BE2C (cell line): ENCODE data around the gene DICER1.

Experiments used
- DNase-seq: peaks from one replicate; pipeline ENCODE4 v3.0.0-alpha.2; 2020
- H3K27me3 ChIP-seq: fragments of 250-450 bp; sonication (Bioruptor Pico); 2 replicates; pipeline ENCODE4 v1.5.1; 2020; ENCODE audit warnings: mild to moderate bottlenecking
- H3K36me3 ChIP-seq: fragments of 250-450 bp; sonication (Bioruptor Pico); 2 replicates; pipeline ENCODE4 v1.5.1; 2020; ENCODE audit warnings: mild to moderate bottlenecking
- H3K4me1 ChIP-seq: fragments of 250-450 bp; sonication (Bioruptor Pico); 2 replicates; pipeline ENCODE4 v1.5.1; 2020
- H3K4me3 ChIP-seq: 2 replicates; pipeline ENCODE4 v1.5.1; 2011; ENCODE audit warnings: low read depth, low read length
- H3K9me3 ChIP-seq: fragments of 250-450 bp; sonication (Bioruptor Pico); 2 replicates; pipeline ENCODE4 v1.5.1; 2020
- CTCF ChIP-seq: IDR thresholded peaks from 2 replicates; pipeline ENCODE4 v1.5.1; 2012; ENCODE audit warnings: mild to moderate bottlenecking, low read depth, low read length

Gene DICER1

GRCh38 chr14:95088665-95089064 lies 68.7 kb downstream of the DICER1 start:
- Histone ChIP-seq H3K4me3 (no peak overlapping the region), H3K27me3 (no peaks in the 10 kb centered on the region), H3K36me3 (peaks cover 38% of the 10 kb centered on the region), H3K9me3 (no peaks in the 10 kb centered on the region), H3K4me1 (no peaks in the 10 kb centered on the region)
- DNase-seq, result no peak
- TF ChIP-seq CTCF, result no peak

GRCh38 chr14:95087619-95088018 lies 69.7 kb downstream of the DICER1 start:
- no peak overlapping the region for H3K4me3 ChIP-seq
- H3K4me1 ChIP-seq, result no peaks in the 10 kb centered on the region
- no peak for DNase-seq
- H3K27me3 ChIP-seq, result no peaks in the 10 kb centered on the region
- H3K36me3 ChIP-seq, result peaks cover 27% of the 10 kb centered on the region
- H3K9me3 ChIP-seq, result no peaks in the 10 kb centered on the region
- no peak for TF ChIP-seq CTCF

GRCh38 chr14:95085321-95085720 lies 72.0 kb downstream of the DICER1 start:
- no peak overlapping the region for H3K4me3 ChIP-seq
- no peaks in the 10 kb centered on the region for H3K9me3 ChIP-seq
- no peak for DNase-seq
- no peak for TF ChIP-seq CTCF
- no peaks in the 10 kb centered on the region for H3K4me1 ChIP-seq
- H3K27me3 ChIP-seq, result no peaks in the 10 kb centered on the region
- H3K36me3 ChIP-seq, result peaks cover 5% of the 10 kb centered on the region

GRCh38 chr14:95078867-95079266 lies 78.5 kb downstream of the DICER1 start:
- Histone ChIP-seq H3K4me3 (no peak overlapping the region), H3K27me3 (peaks cover 9% of the 10 kb centered on the region), H3K4me1 (no peaks in the 10 kb centered on the region), H3K9me3 (no peaks in the 10 kb centered on the region), H3K36me3 (no peaks in the 10 kb centered on the region)
- no peak for TF ChIP-seq CTCF
- DNase-seq, result no peak

- DNase-seq, result no peak
- Histone ChIP-seq H3K27me3 (peaks cover 20% of the 10 kb centered on the region), H3K4me1 (no peaks in the 10 kb centered on the region), H3K4me3 (no peak overlapping the region), H3K36me3 (no peaks in the 10 kb centered on the region), H3K9me3 (no peaks in the 10 kb centered on the region)
- TF ChIP-seq CTCF, result no peak
Observed at GRCh38 chr14:95077345-95077744, 80.0 kb downstream of the DICER1 start.

- no peaks in the 10 kb centered on the region for H3K9me3 ChIP-seq
- no peak for DNase-seq
- H3K4me3 ChIP-seq, result no peak overlapping the region
- TF ChIP-seq CTCF, result no peak
- no peaks in the 10 kb centered on the region for H3K36me3 ChIP-seq
- H3K4me1 ChIP-seq, result no peaks in the 10 kb centered on the region
- peaks cover 32% of the 10 kb centered on the region for H3K27me3 ChIP-seq
Observed at GRCh38 chr14:95075789-95076188, 81.5 kb downstream of the DICER1 start.
